Heart right ventricle (tissue), 16 donors: ENCODE data around the gene PARD3. TPM values are rescaled to one million over a fixed set of nuclear protein-coding genes. Genes with fewer than 3 reads are reported as not detected.

ENCODE experiments used
- ATAC-seq, 8 donors: fragments of 200-7000 bp; cut with Tn5 transposase; one replicate each; pipeline ENCODE4 v1.9.1; 2020; ENCODE audit warnings: mild to moderate bottlenecking in 8 of 8, moderate library complexity in 8 of 8, moderate number of reproducible peaks in 1 of 8
- DNase-seq, 2 donors: peaks; one replicate each; pipeline ENCODE4 v3.0.0-alpha.2; 2020
- H3K27ac ChIP-seq, 10 donors: fragments of 200-600 bp; sonication (generic) in 2 of 10; one replicate each; pipeline versions ENCODE4 v1.5.0 to v1.8.0; 2020 to 2022; ENCODE audit warnings: mild to moderate bottlenecking in 3 of 10
- H3K27me3 ChIP-seq, 7 donors: fragments of 200-600 bp; one replicate each; pipeline ENCODE4 v1.8.0; 2021 to 2022; ENCODE audit warnings: mild to moderate bottlenecking in 2 of 7
- H3K36me3 ChIP-seq, 9 donors: fragments of 200-600 bp; sonication (generic) in 1 of 9; one replicate each; pipeline versions ENCODE4 v1.5.0 to v1.8.0; 2020 to 2022; ENCODE audit warnings: mild to moderate bottlenecking in 2 of 9
- H3K4me1 ChIP-seq, 9 donors: fragments of 200-600 bp; sonication (generic) in 1 of 9; one replicate each; pipeline versions ENCODE4 v1.5.0 to v1.8.0; 2020 to 2022; ENCODE audit warnings: mild to moderate bottlenecking in 4 of 9
- H3K4me3 ChIP-seq, 10 donors: fragments of 200-600 bp; sonication (generic) in 2 of 10; one replicate each; pipeline versions ENCODE4 v1.5.0 to v1.8.0; 2020 to 2022; ENCODE audit warnings: mild to moderate bottlenecking in 7 of 10, moderate library complexity in 2 of 10
- H3K9me3 ChIP-seq, 11 donors: fragments of 200-600 bp in 10 of 11; sonication (generic) in 2 of 11; one replicate each; pipeline versions ENCODE4 v1.5.0 to v1.8.0; 2013 to 2022; ENCODE audit warnings: mild to moderate bottlenecking in 2 of 11, control low read depth in 1 of 11, moderate library complexity in 1 of 11
- CTCF ChIP-seq, 9 donors: fragments of 200-600 bp; sonication (generic) in 2 of 9; IDR thresholded peaks; one replicate each; pipeline versions ENCODE4 v1.5.0 to v1.8.0; 2021 to 2022; ENCODE audit warnings: antibody characterized with exemption in 9 of 9, mild to moderate bottlenecking in 5 of 9, moderate library complexity in 1 of 9
- WGBS, 2 donors: extraction: QIAGEN DNeasy Blood & Tissue Kit; methylation state at CpG; one replicate each; pipeline ENCODE4 v1.1.7; 2013; ENCODE audit warnings: inconsistent platforms in 1 of 2; 5-methylcytosine and 5-hydroxymethylcytosine counted together
- intact Hi-C, 10 donors: fragments of 100-400 bp; cut with DNase I; formaldehyde crosslinking; loops; one replicate each; pipeline versions ENCODE4 v1.11.1 to v1.14.2; 2022
- polyA plus RNA-seq, 2 donors: library from polyadenylated mRNA; stranded (reverse); fragments of 200-250 nt; gene quantifications; one replicate each; pipeline ENCODE4 v1.2.3, GENCODE V29; 2013
- total RNA-seq, 10 donors: library from RNA; stranded (reverse); fragmentation: NEBNext Ultra II Directional in 3 of 10; extraction: Animal tissue kit (Norgen Biotek cat#: 25700) in 3 of 10; gene quantifications; one replicate each; pipeline versions ENCODE4 v1.2.1 to v1.2.4, GENCODE V29; 2021 to 2023
- donor health status: Arrhythmogenic right ventricular cardiomyopathy.
- donor health status: ischemic (EF 13 %, LVEDD 7.1; RV severe dilation, severe dysfunction).
- donor health status: healthy with polysubstance abuse.
- donor health status: DM: no; HTN: yes; CAD: no.
- donor health status: DM: no; HTN: no; CAD: no.
- donor health status: ischemic (EF 25% LVEDD 6.9; RV normal size, moderate dysfunction).
- donor health status: ischemic (EF 25% LVEDD 5.7; RV mildly dilated, moderate dysfunction).
- donor health status: healthy.
- donor health status: DM: yes; HTN: yes; CAD: no.
- donor health status: Ischemic cardiomyopathy.
- donor health status: ischemic (EF 35%, LVEDD 5.7; RV mildly dilated, moderate dysfunction).
- donor health status: nonischemic (EF 11% LVEDD 7.7; RV severe dilation, severe dysfunction).
- donor health status: DM: yes; HTN: yes; CAD: no.
- donor health status: PGD.
- donor health status: ischemic (EF 29% LVEDD 5.4; RV normal size, mild dysfunction).
- donor health status: nonischemic (EF 23%, LVEDD 6.1; RV moderate dilation, normal function).

PARD3 gene
- total and polyA plus RNA-seq, 12 donors = 19.7 to 41.8 (median 34.2) TPM

GRCh38 chr10:34386921-34387320, 428.2 kb downstream of the PARD3 start:
- WGBS, 2 donors = 94 to 95% methylated on average over 3 of the region's 3 CpGs
- Histone ChIP-seq H3K36me3 (peaks cover 0 to 9% (median 0%) of the 10 kb centered on the region in 9 donors), H3K27ac (no peak overlapping the region), H3K4me3 (no peak overlapping the region), H3K4me1 (no peaks in the 10 kb centered on the region), H3K27me3 (no peaks in the 10 kb centered on the region), H3K9me3 (no peaks in the 10 kb centered on the region)
- no peak for ATAC-seq
- TF ChIP-seq CTCF (IDR thresholded peaks at IDR 0.05) = no peak
- intact Hi-C loops = no loop called here
- DNase-seq = no peak

- intact Hi-C loops = no loop called here
- Histone ChIP-seq H3K27me3 (no peaks in the 10 kb centered on the region), H3K4me1 (peaks cover 0 to 6% (median 0%) of the 10 kb centered on the region in 9 donors), H3K27ac (no peak overlapping the region), H3K4me3 (no peak overlapping the region), H3K9me3 (no peaks in the 10 kb centered on the region), H3K36me3 (peaks cover 0 to 22% (median 0%) of the 10 kb centered on the region in 9 donors)
- no peak for DNase-seq
- WGBS, 2 donors = 92 to 93% methylated on average over 4 of the region's 4 CpGs
- TF ChIP-seq CTCF (IDR thresholded peaks at IDR 0.05) = no peak
- ATAC-seq = no peak
Observed at GRCh38 chr10:34384372-34384771, 430.7 kb downstream of the PARD3 start.

GRCh38 chr10:34382626-34383025, 432.5 kb downstream of the PARD3 start:
- H3K36me3 ChIP-seq = peaks cover 0 to 24% (median 0%) of the 10 kb centered on the region in 9 donors
- no peaks in the 10 kb centered on the region for H3K27me3 ChIP-seq
- DNase-seq = no peak
- TF ChIP-seq CTCF (IDR thresholded peaks at IDR 0.05) = no peak
- H3K9me3 ChIP-seq = no peaks in the 10 kb centered on the region
- 95 to 96% methylated on average over 10 of the region's 10 CpGs for WGBS, 2 donors
- no peak overlapping the region for H3K4me3 ChIP-seq
- intact Hi-C loops = no loop called here
- ATAC-seq = no peak
- no peak overlapping the region for H3K27ac ChIP-seq
- H3K4me1 ChIP-seq = peaks cover 0 to 6% (median 0%) of the 10 kb centered on the region in 9 donors

- no peak for TF ChIP-seq CTCF (IDR thresholded peaks at IDR 0.05)
- ATAC-seq (no peak), DNase-seq (no peak)
- no peak overlapping the region for H3K4me3 ChIP-seq
- no peaks in the 10 kb centered on the region for H3K27me3 ChIP-seq
- H3K27ac ChIP-seq = no peak overlapping the region
- 80 to 82% methylated on average over 3 of the region's 3 CpGs for WGBS, 2 donors
- H3K9me3 ChIP-seq = no peaks in the 10 kb centered on the region
- H3K36me3 ChIP-seq = peaks cover 0 to 32% (median 0%) of the 10 kb centered on the region in 9 donors
- H3K4me1 ChIP-seq = peaks cover 0 to 6% (median 0%) of the 10 kb centered on the region in 9 donors
- intact Hi-C loops = no loop called here
Observed at GRCh38 chr10:34380856-34381255, 434.2 kb downstream of the PARD3 start.
